AG20443 (cell line): Measurements from ENCODE around the gene NUPR2.
"Not testable (repeated sequence)": the region's sequence is repeated elsewhere in the genome, so short reads cannot be mapped to it uniquely, and the experiment has no call there.

Source experiments
- DNase-seq: peaks from one replicate; pipeline ENCODE4 v3.0.0; 2012; ENCODE audit warnings: low spot score, mixed read lengths

The NUPR2 gene, protein sequence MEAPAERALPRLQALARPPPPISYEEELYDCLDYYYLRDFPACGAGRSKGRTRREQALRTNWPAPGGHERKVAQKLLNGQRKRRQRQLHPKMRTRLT

GRCh38 chr7:56115852-56116538 is at the start of gene NUPR2:
Gene NUPR2 (minus strand): TSS chr7:56116417. CDS start chr7:56116314, 103 bp downstream.
- no peak for DNase-seq

GRCh38 chr7:56157238-56157790 is 41.1 kb upstream of the NUPR2 start:
- no peak for DNase-seq

GRCh38 chr7:56131062-56131461 is 14.8 kb upstream of the NUPR2 start:
- not testable (repeated sequence) for DNase-seq

GRCh38 chr7:56127241-56127975 is 11.2 kb upstream of the NUPR2 start:
- DNase-seq: no peak

- no peak for DNase-seq
Observed at GRCh38 chr7:56125831-56126230, 9.6 kb upstream of the NUPR2 start.

DNA sequence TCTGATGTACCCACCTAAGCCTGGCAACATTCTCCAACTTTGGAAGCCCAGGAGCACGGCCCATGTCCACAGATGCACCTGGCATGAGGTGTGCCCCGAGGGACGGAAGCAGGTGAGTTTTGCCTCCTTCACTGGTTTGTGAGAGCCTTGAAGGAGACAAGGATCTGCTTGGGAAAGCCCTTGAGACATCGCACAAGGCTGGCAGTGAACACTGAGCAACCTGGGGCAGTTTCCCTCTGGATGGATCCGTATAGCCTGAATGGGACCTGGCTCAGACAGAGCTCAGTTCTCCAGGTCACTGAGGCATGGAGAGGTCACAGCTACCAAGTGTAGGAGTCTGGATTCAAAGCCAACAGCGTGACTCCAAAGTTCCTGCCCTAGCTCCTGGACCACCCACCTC is 8.8 kb upstream of the NUPR2 start:
- DNase-seq: no peak

GRCh38 chr7:56121440-56121839 is 5.2 kb upstream of the NUPR2 start:
- DNase-seq: no peak

GRCh38 chr7:56112244-56112643 is 4.0 kb downstream of the NUPR2 start:
- DNase-seq: not testable (repeated sequence)

DNA sequence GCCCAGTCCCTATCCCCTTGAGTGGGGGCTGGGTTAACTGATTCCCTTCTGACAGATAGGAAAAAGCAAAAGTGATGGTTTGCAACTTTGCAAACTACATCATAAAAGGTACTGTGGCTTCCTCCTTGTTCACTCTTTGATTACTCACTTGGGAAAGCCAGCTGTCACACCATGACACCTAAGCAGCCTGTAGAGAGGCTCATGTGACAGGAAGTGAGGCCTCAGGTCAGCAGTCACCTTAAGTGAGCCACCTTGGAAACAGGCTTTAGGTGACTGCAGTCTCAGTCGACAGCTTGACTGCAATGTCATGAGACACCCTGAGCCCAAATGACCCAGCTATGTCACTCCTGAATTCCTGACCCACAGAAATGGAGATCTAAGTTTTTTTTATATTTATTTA is 5.6 kb downstream of the NUPR2 start:
- DNase-seq: no peak

GRCh38 chr7:56107954-56108258 is 8.3 kb downstream of the NUPR2 start:
- DNase-seq: no peak

DNA sequence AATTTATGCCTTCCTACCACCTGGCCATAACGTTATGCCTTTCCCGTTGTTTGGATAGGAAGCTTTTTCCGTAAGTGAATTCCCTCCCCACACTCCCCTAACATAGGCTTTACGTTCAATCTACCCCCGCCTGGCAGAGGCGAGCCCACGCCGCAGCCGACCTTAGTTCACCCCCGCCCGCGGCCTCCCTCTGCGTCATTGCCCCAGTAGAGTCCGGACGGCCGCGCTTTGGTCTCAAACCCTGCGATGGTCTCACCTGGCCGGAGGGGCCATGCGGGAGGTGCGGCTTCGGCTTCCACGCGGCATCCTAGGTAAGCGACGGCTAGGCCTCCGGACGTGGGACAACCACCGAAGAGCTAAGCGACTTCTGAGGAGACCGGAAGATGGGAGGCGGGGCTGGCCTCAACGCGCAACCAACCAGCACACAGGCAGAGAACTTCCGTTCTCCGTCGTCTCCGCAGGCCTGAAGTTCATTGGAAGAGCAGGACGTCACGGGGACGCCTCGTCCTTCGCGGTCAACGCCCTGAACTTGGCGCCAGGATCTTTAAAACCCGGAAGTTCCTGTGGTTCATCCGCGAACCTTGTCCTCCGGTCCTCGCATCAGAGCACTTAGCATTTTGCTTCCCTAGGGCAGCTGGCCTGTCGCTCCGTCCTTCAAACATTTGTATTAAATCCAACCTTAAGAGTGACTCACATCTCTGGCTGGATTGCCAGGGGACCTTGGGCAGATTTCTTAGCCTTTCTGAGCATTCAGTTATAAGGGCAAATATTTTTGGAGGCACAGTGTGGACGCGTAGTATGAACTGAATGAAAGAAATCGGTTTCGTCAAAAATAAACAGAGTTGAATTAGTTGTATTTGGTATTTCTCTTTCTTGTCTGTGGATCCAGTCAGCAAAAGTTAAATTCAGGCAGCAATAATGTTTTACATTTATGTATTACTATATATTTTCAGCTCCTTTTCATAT is 9.8 kb downstream of the NUPR2 start, which contains the start of gene CHCHD2:
Gene CHCHD2, minus strand, starts transcription at position 369 of the 966 bp plus-strand sequence. Its CDS starts 63 bp downstream, at position 306.
- DNase-seq: peak; percentile 99

- no peak for DNase-seq
Observed at GRCh38 chr7:56105508-56105907, 10.7 kb downstream of the NUPR2 start.

DNA sequence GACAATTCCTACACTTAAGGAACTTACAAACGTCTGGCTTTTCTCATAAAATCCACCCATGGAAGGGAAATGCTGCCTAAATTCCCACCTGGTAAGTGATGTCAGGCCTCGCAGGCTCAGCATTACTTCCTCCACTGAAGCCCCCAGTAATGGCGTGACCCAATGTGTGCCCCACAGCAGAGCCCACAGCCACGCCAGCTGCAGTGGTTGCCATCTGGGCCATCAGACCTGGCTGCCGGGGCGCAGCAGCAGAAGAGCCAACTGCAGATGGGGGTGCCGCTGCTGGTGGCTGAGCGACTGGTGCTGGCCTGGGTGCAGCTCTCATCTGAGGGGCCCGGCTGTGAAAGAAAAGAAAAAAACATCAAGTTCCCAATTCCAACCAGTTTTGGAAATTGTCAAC is 12.1 kb downstream of the NUPR2 start:
- DNase-seq: not testable (repeated sequence)

DNA sequence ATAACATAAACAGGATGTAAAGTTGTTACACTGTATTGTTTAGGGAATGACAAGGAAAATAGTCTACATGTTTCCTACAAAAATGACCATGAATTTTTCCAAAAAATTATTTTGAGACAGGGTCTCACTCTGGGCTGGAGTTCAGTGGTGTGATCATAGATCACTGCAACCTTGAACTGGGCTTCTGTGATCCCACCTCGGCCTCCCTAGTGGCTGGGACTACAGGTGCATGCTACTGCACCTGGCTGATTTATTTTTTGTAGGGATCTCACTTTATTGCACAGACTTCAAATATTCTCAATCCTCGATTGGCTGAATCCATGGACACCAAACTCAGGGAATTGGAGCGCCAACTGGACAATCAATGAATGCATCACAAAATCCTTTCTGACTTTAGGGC is 16.6 kb downstream of the NUPR2 start:
- DNase-seq: no peak

GRCh38 chr7:56098187-56099008 is 17.8 kb downstream of the NUPR2 start:
- not testable (repeated sequence) for DNase-seq

DNA sequence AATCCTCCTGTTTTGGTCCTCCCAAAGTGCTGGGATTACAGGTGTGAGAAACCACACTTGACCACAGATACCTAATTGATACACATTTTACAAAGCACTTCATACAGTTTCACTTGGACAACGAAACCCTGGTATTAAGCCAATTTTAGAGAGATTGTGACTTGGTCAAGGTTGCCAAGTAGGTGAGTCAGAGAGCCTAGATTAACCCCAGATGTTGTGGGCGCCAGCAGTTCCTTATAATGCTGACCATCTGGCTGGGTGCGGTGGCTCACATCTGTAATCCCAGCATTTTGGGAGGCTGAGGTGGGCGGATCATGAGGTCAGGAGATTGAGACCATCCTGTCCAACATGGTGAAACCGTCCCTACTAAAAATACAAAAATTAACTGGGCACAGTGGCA is 18.5 kb downstream of the NUPR2 start:
- peak; percentile 79 for DNase-seq

DNA sequence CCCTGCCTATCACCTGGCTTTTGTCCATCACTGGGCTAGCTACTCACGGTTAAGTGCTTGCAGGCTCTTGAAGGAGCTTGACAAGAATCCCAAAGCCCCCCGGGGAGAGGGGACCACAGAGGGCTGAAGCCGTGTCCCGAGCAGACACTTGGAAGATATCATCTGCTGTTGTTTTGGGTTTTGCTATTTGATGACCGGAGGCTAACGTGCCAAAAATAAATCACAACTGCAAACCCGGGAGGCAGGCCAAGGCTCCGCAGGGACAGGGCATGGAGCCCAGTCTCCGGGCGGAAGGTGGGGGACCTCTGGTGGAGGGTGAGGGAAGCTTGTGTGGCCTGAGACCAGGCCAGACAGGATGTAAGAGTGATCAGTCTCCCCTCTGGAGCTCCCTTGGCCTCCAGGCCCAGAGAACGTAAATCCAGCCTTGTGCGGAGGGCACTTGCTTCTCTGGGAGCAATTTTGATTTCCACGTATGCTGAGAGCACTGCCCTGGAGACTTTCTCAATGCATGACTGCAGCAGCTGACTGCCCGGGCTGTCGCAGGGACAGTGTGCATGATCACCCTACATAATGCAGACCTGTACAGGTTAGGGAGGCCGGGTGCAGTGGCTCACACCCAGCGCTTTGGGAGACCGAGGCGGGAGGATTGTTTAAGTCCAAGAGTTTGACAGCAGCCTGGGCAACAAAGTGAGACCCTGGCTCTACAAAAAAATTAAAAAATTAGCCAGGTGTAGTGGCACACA is 23.3 kb downstream of the NUPR2 start, which contains the start of gene PHKG1:
Gene PHKG1, minus strand, starts transcription at position 164 of the 743 bp plus-strand sequence. CDS start 4,011 bp downstream, outside the sequence.
- peak; percentile 92 for DNase-seq

- not testable (repeated sequence) for DNase-seq
Observed at GRCh38 chr7:56092388-56092787, 23.8 kb downstream of the NUPR2 start.

DNA sequence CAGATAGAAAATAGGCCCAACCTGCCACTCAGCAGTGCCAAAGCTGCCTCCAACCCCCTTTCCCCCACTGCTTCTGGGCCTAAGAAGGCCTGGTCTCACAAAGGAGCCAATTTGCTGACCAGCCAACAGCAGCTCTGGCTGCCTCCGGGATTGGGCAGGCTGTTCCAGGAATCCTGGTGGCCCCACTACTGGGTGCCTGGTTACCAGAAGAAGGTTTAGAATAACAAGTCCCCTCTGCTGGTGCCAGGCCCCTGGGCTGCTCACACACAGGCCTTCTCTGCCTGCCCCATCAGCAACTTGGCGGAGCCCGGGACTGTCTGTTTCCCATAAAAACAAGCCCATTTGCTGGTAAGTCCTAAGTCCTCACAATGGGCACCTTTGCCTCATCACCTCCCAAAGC is 24.6 kb downstream of the NUPR2 start:
- peak; percentile 33 for DNase-seq

DNA sequence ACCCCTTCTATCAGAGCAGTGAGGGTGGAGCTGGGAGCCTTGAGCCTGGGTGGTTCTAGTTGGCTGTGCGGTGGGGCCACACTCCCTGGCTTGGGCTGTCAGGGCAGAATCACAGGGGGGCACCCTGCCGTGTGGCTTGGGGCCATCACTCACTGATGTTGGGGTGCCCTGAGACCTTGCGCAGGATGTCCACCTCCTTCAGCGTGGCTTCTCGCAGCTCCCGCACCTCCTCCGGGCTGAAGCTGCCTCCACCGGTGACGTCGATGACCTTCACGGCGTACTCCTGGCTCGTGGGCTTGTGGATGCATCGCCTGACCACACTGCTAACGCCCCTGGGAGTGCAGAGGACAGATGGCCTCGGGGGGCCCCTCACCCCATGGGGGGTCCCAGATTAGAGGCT is 28.8 kb downstream of the NUPR2 start:
- DNase-seq: no peak
